ENCODE data around the gene MLF2.

The MLF2 gene

DNA sequence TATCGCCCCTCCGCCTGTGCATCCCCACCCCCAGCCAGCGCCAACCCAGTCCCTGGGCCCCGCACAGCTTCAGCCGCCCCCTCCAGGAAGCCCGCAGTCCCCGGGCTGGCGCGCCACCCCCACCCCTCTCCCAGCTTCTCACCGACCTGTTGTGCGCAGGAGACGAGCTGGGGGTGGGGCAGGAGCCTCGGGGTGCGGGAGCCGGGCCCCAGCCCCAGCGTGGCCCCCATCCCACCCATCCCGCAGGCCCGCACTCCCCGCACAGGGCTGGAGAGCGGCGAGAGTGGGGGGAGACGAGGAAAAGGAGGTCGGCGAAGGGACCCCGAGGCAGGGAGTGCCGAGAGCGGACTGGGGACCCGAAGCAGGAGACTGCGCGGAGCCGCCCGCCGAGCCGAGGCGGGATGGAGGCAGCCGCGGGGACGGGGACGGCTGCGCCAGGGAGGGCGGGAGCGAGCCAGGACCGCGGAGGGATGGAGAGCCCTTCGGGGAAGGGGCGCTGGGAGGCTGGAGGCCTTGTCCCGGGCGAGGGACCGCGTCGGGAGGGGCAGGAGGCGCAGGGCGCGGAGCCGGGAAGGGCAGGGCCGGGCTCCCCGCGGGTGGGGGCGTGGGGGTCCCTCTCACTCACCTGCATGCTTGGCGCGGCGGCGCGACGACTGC lies 52.8 kb downstream of the MLF2 start:
- DNase-seq (ENCODE audit: low read depth), result no peak
- peak overlapping the region; percentile 70 for H3K4me3 ChIP-seq (ENCODE audit: low read depth, low read length)

DNA sequence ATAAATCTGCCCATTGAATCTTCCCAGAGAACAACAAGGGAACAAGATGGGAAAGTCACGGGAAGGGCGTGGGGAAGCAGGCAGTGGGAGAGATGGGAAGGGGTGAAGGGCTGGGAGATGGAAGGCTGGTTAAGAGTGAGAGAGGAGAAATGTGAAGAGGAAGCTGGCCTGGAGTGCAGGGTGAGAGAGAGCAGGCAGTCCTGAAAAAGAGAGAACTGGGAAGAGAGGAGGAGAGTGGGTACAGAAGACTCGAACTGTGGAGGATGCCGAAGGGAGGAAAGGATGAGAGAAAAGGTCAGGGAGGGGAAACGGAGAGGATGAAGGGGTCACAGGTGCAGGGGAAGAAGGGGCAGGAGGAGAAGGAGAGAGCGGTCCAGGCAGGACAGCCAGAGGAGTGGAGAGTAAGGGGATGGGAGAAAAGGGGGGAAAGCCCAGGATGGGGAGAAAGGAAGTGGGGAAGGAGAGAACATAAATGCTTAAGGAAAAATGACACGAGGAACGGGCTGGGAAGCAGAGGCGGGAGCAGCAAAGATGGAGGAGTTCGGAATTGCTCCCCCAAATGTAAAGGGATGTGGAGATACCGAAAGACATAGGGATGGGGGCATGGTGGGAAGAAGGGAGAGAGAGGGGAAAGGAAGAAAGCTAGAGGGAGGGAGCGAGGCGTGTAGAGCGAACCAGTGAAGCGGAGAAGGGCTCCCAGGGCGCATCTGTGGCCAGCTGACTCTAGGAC lies 53.5 kb downstream of the MLF2 start:
- H3K4me3 ChIP-seq (ENCODE audit: low read depth, low read length), result peak overlapping the region; percentile 70
- DNase-seq (ENCODE audit: low read depth), result no peak

DNA sequence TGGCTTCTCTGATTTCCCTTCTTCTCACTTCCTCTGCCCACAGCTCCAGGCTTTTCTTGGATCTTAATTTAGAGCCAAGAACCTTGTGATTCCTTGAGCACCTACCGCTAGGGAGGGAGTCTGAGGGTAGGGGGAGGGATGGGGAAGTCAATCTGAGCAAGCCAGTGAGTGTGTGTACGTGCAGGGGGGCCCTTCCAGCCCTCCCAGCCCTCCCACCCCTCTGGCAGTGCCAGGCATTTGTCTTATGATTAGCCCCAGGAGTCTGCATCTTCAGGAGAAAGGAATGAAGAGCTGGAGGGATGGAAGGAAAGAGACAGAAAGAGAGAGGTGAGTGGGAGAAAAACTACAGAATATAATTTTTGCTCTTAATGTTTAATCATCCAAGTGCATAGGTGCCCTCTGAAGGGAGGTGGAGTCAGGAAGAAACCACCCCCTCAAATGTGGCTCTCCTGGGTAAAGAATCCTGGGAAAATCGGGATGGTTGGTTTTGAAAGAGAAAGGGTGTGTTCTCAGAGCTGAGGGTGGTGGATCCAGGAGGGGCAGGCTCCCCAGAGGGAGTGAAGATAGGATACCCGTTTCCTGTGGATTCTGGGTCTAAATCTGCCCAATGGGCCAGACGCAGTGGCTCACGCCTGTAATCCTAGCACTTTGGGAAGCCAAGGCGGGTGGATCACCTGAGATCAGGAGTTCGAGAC lies 54.4 kb downstream of the MLF2 start:
- H3K4me3 ChIP-seq (ENCODE audit: low read depth, low read length), result no peak overlapping the region
- no peak for DNase-seq (ENCODE audit: low read depth)
